Measurements from ENCODE around the gene CGGBP1. TPM values are rescaled to one million over a fixed set of nuclear protein-coding genes. Genes with fewer than 3 reads are reported as not detected.

Gene CGGBP1
- total RNA-seq, 4 donors from 2014 or later, result 52.0 to 77.2 (median 58.7) TPM

- H3K9me3 ChIP-seq, result no peaks in the 10 kb centered on the region
Observed at GRCh38 chr3:88076712-88077111, 17.9 kb upstream of the CGGBP1 start.

GRCh38 chr3:88075497-88075896 lies 16.7 kb upstream of the CGGBP1 start:
- Histone ChIP-seq H3K27ac (replicated peaks in 1 of 4) (no peak overlapping the region), H3K27me3 (no peaks in the 10 kb centered on the region), H3K9me3 (no peaks in the 10 kb centered on the region), H3K4me3 (no peak overlapping the region), H3K36me3 (no peaks in the 10 kb centered on the region), H3K4me1 (peaks cover 13 to 27% (median 20%) of the 10 kb centered on the region in 4 donors)
- 67% methylated on average over 2 of the region's 2 CpGs for WGBS
- intact Hi-C loops (cut with DNase I), result no loop called here
- no peak for DNase-seq (ENCODE audit: extremely low spot score)
- TF ChIP-seq POLR2AphosphoS5 (IDR thresholded peaks at IDR 0.05) (no peak), CTCF (IDR thresholded peaks at IDR 0.05) (no peak), POLR2A (IDR thresholded peaks at IDR 0.05; ENCODE audit: low read depth) (no peak), EP300 (IDR thresholded peaks at IDR 0.05) (no peak)

More at GRCh38 chr3:88076712-88077111, 17.9 kb upstream of the CGGBP1 start:
- H3K36me3 ChIP-seq, result no peaks in the 10 kb centered on the region
- H3K4me1 ChIP-seq, result peaks cover 13 to 27% (median 20%) of the 10 kb centered on the region in 4 donors
- H3K27me3 ChIP-seq, result no peaks in the 10 kb centered on the region
- DNase-seq (ENCODE audit: extremely low spot score), result no peak
- H3K4me3 ChIP-seq, result no peak overlapping the region
- TF ChIP-seq EP300 (IDR thresholded peaks at IDR 0.05) (no peak), CTCF (IDR thresholded peaks at IDR 0.05) (no peak), POLR2AphosphoS5 (IDR thresholded peaks at IDR 0.05) (no peak), POLR2A (IDR thresholded peaks at IDR 0.05; ENCODE audit: low read depth) (no peak)
- 91% methylated on average over 1 of the region's 1 CpG for WGBS
- no peak overlapping the region for H3K27ac ChIP-seq (replicated peaks in 1 of 4)
- intact Hi-C loops (cut with DNase I), result no loop called here

GRCh38 chr3:88075072-88075471 lies 16.3 kb upstream of the CGGBP1 start:
- no peak overlapping the region for H3K27ac ChIP-seq (replicated peaks in 1 of 4)
- peaks cover 13 to 27% (median 20%) of the 10 kb centered on the region in 4 donors for H3K4me1 ChIP-seq
- H3K9me3 ChIP-seq, result no peaks in the 10 kb centered on the region
- no peaks in the 10 kb centered on the region for H3K27me3 ChIP-seq
- H3K36me3 ChIP-seq, result no peaks in the 10 kb centered on the region
- intact Hi-C loops (cut with DNase I), result no loop called here
- whole genome bisulfite sequencing, result 83% methylated on average over 2 of the region's 2 CpGs
- no peak overlapping the region for H3K4me3 ChIP-seq
- DNase-seq (ENCODE audit: extremely low spot score), result no peak
- TF ChIP-seq POLR2A (IDR thresholded peaks at IDR 0.05; ENCODE audit: low read depth) (no peak), CTCF (IDR thresholded peaks at IDR 0.05) (no peak), EP300 (IDR thresholded peaks at IDR 0.05) (no peak), POLR2AphosphoS5 (IDR thresholded peaks at IDR 0.05) (no peak)

GRCh38 chr3:88061746-88062145 lies 2.9 kb upstream of the CGGBP1 start:
- intact Hi-C loops (cut with DNase I), result no loop called here
- Histone ChIP-seq H3K4me1 (peaks cover 28 to 54% (median 50%) of the 10 kb centered on the region in 4 donors), H3K27me3 (no peaks in the 10 kb centered on the region), H3K27ac (replicated peaks in 1 of 4) (no peak overlapping the region), H3K9me3 (no peaks in the 10 kb centered on the region), H3K4me3 (no peak overlapping the region), H3K36me3 (no peaks in the 10 kb centered on the region)
- 15% methylated on average over 1 of the region's 1 CpG for WGBS
- no peak for DNase-seq (ENCODE audit: extremely low spot score)
- TF ChIP-seq EP300 (IDR thresholded peaks at IDR 0.05) (no peak), POLR2A (IDR thresholded peaks at IDR 0.05; ENCODE audit: low read depth) (no peak)

- Histone ChIP-seq H3K4me1 (peaks cover 29 to 61% (median 55%) of the 10 kb centered on the region in 4 donors), H3K27me3 (no peaks in the 10 kb centered on the region), H3K36me3 (peaks cover 7 to 18% (median 15%) of the 10 kb centered on the region in 4 donors), H3K27ac (replicated peaks in 1 of 4) (peak overlapping the region; percentile 93 to 97 (median 94)), H3K9me3 (no peaks in the 10 kb centered on the region), H3K4me3 (peak overlapping the region; percentile 89 to 94 (median 92))
- peak; percentile 91 for DNase-seq (ENCODE audit: extremely low spot score)
- TF ChIP-seq CTCF (IDR thresholded peaks at IDR 0.05), result no peak
- TF ChIP-seq POLR2AphosphoS5 (IDR thresholded peaks at IDR 0.05), result no peak
- no peak for TF ChIP-seq EP300 (IDR thresholded peaks at IDR 0.05)
- no peak for TF ChIP-seq POLR2A (IDR thresholded peaks at IDR 0.05; ENCODE audit: low read depth)
- 1% methylated on average over 44 of the region's 45 CpGs for WGBS
- intact Hi-C loops (cut with DNase I), result loop anchor here (5.0 kb wide), 2 partner anchors 53 to 93 kb away; no protein-coding TSS in a partner anchor
Observed at GRCh38 chr3:88059380-88060170, 770 bp upstream of the CGGBP1 start.

Measured in esophagus muscularis mucosa (tissue), 4 donors.